CD4-positive, alpha-beta T cell treated with Interleukin-15 for 1 hour (primary cell): Measurements from ENCODE around the gene RARB.

ENCODE experiments used
- DNase-seq: peaks from one replicate; pipeline ENCODE4 v3.0.0-alpha.2; 2020

RARB gene

DNA sequence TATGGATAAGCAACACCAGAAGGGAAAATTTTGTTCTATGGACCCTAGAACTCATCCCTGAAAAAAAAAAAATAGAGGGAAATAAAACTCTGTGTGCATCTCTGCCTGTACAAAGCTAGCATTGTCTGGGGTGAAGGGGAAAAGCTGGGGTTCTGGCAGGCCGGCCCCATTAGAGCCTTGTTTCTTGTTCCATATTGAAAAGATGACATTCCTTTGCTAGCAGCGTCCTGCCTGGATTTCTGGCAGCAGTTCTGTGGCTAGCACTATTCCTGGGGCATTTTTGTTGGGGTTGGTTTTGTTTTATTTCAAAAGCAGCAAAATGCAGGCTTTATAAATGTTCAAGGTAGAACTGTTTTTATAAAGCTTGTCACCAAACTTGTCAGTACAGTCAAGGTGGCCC lies 45.2 kb downstream of the RARB start:
- DNase-seq: no peak

DNA sequence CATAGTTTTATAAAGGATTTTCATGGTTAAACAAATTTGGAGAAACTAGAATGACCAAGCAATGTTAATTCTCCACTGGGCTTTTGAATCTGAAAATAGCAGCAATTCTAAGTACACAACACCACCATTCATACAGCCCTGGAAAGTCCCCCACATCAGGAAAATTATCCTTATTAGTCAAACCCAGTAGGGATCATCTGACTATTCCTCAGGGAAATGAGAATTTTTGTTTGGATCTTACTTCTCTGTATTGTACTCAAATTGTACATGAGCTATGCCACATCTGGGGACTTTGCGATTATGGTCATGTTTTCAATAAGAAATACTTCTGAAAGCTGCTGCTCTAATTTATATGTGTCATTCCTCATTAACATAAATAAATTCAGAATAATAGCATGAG lies 46.0 kb downstream of the RARB start:
- no peak for DNase-seq

GRCh38 chr3:25476639-25477038 lies 48.6 kb downstream of the RARB start:
- DNase-seq: no peak

GRCh38 chr3:25478211-25478757 lies 50.2 kb downstream of the RARB start:
- no peak for DNase-seq

DNA sequence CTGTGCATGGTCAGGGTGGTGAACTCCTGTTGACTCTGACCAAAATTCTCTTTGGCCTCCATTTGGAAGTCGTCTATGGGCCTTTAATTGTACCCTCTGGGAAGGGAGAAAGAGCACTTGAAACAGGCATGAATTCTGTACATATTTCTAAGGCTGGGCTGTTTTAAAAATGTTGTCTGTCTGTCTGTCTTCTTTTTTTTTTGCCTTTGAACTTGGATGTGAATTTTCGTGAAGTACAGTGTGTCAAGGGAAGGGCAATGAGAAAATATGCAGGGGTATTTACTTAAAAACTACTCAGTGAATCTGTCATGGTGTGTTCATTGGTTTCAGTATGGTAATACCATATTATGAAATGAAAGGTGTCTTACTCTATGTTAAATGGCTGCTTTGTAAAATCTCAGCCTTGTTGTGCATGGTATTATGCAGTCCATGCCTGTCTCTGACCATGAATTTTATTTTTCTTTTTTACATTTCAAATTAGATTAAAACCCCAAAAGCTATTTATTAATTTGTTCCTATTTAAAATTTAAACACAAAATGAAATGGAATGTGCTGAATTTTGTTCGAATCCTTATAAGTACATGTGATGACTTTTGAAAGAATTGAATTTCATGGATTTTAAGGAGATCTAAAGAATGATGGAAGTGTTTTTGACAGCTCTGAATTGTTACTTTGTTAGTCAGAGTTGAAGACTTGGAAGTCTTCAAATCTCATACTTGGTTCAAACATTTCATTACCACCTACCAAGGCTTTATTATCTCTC lies 51.1 kb downstream of the RARB start:
- no peak for DNase-seq

DNA sequence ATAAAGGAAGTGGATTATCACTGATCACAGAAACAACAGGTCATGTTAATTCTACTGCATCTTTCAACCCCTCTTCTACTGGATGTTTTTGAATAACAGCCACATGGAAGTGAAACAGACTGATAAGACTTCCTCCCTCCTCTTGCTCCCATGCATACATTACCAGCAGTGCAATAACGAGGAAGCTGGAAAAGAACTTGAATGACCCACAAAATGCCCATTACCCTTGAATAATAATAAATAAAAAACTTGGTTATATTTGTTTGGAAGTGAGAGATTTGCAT lies 51.6 kb downstream of the RARB start:
- no peak for DNase-seq

DNA sequence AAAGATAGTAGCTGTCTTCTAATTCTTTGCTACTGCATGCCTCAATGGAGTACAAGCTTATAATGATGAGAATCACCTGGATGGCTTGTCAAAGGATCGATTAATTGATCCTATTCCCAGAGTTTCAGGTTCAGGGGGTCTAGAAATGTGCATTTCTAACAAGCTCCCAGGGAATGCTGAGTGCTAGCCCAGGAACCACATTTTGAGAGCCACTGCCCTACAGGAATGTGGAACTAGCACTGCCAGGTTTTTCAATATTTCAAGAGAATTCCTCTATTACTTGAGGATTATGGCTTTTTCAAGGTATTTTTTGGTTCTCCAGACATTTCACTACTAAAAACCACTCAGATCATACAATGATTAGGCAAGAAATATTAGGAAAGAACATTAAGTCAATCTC lies 52.7 kb downstream of the RARB start:
- DNase-seq: no peak

DNA sequence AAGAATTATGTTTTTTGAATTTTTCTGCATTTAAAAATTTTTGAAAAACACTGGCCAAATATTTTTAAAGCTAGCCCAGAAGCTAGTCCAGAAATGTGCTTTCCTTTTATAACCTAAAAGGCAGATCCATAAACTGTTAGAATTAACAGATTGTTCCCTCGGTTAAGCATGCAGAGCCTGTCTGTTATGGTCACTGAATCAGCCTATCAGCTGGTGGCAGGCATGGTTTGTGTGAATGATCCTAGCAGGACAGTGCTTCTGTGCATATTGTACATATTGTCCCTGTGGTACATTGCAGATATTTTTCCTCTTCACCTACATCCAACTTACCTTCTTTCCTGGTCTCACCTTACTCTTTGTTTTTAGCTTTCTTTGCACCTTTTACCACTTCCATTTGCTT lies 53.3 kb downstream of the RARB start:
- no peak for DNase-seq

DNA sequence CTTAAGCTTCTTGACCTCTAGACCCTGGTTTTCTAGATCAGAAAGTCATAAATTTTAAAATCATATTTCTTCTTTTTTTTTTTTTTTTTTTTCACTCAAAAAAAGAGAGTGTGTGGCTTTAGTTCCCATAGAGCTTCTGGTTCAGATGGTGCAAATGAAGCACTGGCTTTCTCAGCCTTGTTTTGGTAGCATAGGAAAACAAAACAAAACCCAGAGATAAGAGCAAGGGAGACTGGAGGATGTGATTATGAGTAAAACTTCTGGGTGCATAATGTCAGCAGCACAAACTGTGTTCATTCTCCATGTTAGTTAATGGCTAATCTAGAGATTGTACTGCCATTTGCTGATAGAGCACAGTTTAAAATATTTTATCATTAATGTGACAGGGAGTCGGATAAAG lies 55.4 kb downstream of the RARB start:
- DNase-seq: no peak

DNA sequence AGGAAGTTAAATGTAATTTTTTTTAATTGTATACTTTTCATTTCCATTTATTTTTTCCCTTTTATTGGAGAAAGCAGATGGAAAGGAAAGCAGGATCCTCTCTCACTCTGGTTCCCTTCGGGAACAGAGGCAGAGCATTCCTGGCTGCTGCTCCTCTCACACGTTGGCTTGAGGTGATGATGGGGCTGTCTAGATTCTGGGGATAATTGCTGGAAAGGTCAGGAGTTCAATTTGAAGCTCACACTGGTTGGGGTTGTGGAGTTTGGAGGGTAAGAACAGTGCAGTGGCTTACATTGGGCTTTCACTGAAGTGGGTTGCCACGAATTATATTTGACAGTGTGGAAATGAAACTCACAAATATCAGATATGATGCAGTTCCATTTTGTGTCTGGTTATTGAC lies 57.6 kb downstream of the RARB start:
- no peak for DNase-seq

DNA sequence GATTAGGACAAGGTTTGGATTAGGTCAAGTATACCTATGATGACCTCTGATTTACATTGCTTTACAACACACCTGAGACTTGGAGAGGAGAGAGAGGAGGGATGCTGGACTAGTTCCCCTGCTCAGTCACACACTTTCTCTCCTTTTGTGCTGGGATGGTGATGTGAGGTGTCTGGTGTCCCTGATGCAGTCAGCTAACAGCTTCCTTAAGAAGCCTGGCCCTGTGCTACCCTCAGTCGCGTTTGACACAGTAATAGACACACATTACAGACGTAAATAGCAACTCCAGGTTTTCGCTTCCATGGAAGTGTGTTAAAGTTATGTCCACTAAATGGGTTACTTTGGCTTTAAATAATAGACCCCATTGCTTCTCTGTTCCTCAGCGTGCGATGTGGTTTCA lies 58.9 kb downstream of the RARB start:
- no peak for DNase-seq

GRCh38 chr3:25489858-25490593 lies 62.0 kb downstream of the RARB start:
- no peak for DNase-seq

DNA sequence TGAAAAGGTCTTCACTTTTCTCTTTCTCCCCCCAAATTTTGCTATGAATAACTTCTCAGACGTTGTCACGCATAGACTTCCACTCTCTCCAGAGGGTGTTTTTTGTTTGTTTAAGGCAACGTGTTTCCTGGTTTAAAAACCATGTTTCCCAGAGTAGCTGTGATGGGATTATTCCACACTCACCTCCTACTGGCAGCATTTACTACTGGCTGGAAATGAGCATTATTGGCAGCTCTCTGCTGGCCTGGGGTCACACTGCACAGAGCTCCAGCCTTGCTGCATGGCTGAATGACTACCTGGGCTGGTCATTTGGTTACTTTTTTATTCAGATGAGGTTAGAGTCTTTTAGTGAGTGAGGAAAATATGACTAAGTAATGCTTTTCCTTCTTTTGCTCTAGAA lies 65.2 kb downstream of the RARB start:
- no peak for DNase-seq

DNA sequence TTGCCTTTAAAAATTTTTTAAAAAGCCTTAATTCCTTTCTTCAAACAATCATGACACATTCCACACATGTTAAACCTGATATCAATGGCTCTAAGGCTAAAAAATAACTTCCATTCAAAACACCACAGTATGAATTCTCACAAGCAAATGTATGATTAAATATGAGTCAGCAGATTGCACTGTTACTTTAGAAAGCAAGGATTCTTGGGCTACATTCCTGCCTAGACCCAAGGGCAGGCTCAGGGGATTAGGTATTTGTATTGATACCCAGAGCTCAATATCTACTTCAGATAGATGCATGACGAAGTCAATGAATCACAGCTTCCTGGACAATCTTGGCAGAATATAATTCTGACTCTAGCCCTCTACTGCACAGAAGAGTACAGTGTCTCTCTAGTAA lies 65.7 kb downstream of the RARB start:
- DNase-seq: no peak

DNA sequence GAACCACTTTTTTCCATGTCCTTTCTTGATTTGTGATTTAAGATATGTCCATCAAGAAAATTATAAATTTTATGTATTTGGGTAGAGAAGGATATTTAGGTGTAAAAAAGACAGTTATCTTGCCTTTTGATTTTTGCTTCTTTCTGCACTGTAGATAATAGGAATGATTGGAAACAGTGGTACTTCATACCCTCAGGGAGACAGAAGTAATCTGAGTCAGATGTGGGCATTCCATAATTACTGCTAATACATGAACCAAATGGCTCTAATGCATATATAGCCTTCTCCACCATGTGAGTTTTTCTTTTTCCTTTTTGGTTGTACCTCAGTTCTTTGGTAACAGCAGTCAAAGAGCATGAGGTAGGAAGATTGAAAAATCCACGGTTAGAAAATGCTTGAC lies 67.2 kb downstream of the RARB start:
- DNase-seq: no peak

DNA sequence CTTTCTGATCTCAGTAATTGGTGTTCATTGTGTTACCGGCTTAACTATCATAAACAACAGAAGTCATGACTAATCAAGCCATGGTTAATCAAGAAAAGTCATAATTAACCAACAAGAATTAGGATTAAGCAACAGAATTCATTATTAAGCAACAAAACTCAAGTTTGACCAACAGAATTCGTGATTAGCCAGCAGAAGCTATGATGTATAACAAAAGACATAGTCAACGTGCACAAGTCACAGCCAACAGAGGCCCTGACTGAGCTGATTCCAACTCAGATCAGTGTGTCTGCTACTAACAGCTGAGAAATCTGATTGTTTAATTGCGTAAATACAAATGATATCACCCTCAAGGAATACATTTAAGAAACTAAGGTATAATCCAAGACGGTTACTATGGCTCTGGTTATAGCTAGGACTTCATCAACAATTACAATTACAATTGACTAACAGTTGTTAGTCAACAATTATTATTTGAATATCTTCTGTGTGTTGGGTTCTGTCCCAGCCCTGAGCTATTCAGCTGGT lies 67.7 kb downstream of the RARB start:
- no peak for DNase-seq

DNA sequence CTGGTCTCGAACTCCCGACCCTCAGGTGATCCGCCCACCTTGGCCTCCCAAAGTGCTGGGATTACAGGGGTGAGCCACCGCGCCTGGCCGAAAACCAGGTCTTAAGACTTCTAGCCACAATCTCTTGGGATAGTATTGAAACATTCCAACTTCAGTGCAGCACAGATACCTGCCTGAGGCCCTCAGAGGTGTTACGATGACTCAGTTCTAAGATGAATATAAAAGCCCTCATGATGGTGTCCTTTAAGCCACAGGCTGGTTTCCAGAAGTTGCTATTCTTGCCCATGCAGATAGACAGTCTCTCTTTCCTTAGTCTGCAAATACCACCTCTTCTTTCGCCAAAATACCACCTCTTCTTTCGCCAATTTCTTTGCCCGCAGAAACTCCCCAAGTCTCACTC lies 69.0 kb downstream of the RARB start:
- no peak for DNase-seq

DNA sequence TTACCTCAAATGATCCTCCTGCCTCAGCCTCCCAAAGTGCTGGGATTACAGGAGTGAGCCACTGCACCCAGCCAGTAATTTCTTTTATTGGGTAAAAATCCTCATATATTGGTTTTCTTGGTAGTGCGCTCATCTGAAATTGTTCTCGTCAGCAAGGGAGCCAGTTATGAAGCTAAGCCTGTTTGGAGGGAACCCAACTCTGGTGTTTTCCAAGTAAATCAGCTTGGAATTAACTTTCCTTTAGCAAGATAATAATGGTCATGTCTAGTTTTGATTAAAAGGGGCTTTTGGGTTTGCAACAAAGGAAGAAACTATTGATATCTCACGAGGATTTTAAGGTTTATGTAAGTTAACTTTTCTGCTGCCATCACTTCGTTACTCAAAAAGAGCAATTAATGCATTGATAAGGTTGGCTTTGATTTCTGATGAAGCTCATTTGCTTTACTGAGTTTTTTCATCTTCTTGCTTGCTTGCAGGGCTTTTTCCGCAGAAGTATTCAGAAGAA lies 72.7 kb downstream of the RARB start:
- DNase-seq: no peak

DNA sequence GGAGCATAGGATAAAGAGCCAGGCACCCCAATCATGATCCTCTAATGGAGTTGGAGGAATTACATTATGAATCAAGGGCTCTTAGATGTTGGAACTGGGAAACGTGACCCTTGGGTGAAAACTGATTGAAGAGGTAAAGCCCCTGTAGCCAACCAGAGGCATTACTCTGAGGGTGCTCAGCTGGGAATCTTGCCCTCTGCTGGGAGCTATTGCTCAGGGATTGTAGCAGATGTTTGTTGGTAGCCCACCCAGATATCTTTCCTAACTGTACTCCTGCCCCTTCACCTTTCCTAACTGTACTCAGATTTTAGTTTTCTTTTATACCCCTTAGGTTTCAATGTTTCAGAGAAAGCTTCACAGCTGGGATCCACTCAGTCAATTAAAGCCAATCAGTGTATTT lies 74.2 kb downstream of the RARB start:
- no peak for DNase-seq

GRCh38 chr3:25503898-25504301 lies 75.8 kb downstream of the RARB start:
- DNase-seq: no peak

GRCh38 chr3:25505581-25505980 lies 77.5 kb downstream of the RARB start:
- DNase-seq: no peak

DNA sequence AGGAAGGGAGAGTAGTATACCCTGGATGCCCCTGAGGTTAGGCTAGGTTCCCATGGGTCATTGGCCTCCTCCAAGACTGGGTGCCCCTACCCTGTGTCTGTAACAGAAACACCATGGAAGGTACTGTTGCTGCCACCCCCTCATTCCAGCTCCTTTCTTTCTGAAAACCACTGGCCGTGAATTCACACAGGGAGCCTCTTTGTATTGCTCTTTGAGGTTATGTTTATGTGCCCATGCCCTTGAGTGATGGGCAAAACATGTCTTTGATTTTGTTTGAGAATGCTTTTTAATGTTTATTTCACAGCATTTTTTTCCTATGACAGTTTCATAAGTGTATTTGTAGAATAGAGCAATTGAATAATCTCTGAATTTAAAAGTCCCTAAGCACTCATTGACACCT lies 79.7 kb downstream of the RARB start:
- DNase-seq: no peak

DNA sequence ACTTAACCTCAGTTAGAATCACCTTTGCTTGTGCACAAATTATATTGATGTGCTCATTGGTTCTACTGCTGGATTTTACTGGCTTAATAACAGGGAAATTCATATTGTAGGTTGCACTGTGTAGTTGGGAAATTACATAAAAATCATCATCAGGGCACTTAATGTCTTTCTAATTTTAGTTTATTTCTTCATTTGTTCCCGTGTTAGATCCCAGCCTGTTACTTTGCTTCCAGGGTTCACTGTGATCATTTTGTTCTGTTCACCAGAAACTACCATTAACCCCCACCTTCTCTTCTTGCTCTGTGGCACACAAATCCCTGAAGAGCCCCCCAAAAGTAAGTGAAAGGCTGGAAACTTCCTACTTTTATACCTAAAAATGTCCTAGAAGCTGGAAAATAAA lies 80.4 kb downstream of the RARB start:
- DNase-seq: no peak

- no peak for DNase-seq
Observed at GRCh38 chr3:25508901-25509300, 80.8 kb downstream of the RARB start.
